GM12873 (cell line): ENCODE results near the gene SUN2.

ENCODE experiments used
- TF ChIP-seq, protein P1 (sequence below): IDR thresholded peaks from 2 replicates; pipeline ENCODE4 v1.5.1; 2012; ENCODE audit warnings: low read depth, mild to moderate bottlenecking, moderate library complexity, low read length, control low read depth; ENCODE audit not compliant: insufficient read depth; ENCODE audit errors: missing control alignments

The SUN2 gene

DNA sequence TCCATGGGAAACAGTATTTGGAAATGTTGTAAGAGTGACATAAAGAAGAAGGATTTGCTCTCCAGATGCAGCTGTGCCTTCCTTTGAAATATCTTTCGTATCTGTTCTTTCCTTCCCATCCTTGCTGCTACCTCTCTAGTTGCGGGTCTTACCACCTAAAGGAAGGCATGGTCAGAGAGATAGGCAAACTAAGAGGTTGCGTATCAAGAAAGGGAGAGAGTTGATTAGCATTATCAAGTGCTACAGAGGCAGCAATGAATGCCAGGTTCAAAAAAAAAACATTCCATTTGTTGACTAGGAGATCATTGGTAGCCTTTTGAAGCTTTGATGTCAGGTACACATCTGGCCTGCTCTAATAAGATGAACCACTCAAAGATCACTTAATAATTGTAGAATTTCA is 45.4 kb downstream of the SUN2 start:
- TF ChIP-seq, protein P1, sequence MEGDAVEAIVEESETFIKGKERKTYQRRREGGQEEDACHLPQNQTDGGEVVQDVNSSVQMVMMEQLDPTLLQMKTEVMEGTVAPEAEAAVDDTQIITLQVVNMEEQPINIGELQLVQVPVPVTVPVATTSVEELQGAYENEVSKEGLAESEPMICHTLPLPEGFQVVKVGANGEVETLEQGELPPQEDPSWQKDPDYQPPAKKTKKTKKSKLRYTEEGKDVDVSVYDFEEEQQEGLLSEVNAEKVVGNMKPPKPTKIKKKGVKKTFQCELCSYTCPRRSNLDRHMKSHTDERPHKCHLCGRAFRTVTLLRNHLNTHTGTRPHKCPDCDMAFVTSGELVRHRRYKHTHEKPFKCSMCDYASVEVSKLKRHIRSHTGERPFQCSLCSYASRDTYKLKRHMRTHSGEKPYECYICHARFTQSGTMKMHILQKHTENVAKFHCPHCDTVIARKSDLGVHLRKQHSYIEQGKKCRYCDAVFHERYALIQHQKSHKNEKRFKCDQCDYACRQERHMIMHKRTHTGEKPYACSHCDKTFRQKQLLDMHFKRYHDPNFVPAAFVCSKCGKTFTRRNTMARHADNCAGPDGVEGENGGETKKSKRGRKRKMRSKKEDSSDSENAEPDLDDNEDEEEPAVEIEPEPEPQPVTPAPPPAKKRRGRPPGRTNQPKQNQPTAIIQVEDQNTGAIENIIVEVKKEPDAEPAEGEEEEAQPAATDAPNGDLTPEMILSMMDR = no peak

DNA sequence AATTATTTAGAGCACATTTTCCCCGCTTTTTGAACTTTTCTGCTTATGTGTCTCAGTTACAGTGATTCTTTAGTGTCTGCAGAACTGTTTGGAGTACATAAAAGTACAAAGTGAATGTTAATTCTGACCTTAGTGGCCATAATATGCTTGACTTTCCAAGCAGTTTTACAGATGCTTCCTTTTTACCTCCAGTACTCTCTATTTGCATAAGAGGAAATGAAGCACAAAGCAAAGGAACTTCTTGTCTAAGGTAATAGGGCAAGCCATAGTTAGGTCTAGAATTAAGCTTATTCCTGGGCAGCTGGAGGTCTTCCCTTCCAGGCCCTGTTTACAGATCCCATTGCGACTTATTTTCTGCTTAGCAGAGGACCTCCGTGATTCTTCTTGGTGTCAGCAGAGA is 46.5 kb downstream of the SUN2 start:
- TF ChIP-seq, protein P1 = no peak

DNA sequence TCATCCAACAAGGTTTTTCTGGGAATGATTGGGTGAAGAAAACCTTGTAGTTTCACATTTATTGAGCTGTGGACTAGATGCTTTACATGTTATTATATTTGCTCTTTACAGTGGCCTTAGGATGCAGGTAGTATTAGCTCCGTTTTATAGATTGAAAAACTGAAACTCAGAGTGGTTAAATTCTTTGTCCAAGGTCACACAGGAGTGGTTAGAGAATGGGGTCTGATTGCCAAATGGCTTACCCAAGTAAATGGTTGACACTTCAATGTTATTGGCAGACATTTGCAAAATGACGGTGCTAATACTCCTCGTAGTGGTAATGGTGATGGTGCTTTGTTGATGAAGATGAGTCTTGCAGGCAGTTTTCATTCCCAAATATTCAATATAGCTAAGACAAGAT is 47.8 kb downstream of the SUN2 start:
- TF ChIP-seq, protein P1 = no peak

DNA sequence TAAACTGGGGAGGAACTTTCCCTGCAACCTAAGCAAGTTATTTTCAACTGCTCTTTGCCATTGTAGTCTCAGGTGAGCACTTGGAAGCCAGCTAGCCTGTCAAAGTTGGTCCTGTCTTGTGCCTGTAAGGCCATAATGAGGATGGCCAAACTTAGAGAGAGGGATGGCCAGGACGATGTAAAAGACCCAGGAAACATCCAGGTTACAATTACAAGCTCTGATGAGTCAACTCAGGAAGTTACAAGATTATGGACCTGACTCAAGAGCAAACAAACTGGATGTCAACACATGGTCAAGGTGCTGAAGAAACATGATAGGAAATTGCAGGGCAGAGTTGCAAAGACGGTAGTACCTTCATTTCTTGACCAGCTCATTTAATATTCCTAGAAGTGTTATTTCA is 48.5 kb downstream of the SUN2 start:
- TF ChIP-seq, protein P1 = no peak

DNA sequence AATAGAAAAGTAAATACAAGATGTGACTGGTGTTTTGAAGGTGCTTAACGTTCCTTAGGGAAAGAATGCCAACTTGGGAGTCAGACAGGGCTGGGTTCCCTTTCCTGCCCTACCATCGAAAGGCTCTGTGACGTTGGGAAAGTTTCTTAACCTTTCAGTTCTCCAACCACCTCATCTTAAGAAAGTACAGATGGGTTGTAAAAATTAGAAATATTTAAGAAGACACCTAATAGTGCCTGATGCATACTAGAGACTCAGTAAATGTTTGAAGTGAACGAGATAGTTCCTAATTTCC is 49.0 kb downstream of the SUN2 start:
- TF ChIP-seq, protein P1 = no peak

DNA sequence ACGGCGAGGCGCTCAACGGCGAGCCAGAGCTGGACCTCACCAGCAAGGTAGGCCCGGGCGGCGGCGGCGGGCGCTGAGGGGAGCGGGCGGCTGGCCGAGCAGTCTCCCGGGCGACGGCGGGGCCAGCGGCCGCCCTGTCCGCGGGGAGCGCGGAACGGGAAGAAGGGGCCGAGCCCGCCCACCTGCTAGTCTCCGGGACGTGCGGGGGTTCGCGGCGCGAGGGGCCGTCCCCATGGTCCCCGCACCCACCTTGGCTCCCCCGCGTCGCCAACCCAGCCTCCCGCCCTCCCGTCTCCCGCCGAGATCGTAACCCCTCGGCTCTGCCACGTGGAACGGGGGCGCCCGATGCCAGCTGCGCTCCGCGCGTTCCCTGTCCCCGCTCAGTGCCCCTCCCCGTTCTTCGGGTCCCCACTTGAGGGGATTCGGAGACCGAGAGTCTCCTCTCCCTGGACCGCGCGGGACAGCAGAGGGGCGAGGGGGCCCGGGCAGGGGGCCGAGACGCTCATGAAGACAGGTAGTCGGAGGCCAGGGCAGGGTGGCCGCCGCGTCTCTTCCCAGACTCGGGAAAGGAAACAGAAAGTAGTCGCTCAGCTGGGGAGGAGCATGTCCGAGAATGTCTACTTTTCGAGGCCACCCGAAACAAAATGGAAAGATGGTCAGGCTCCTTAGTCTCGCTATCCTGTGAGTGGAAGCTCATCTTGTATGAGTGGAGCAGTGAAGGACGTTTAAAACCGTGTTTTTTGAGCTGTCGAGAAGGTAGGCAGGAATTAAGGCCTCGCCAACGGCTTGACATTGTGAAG is 49.5 kb downstream of the SUN2 start:
- TF ChIP-seq, protein P1 = no peak

DNA sequence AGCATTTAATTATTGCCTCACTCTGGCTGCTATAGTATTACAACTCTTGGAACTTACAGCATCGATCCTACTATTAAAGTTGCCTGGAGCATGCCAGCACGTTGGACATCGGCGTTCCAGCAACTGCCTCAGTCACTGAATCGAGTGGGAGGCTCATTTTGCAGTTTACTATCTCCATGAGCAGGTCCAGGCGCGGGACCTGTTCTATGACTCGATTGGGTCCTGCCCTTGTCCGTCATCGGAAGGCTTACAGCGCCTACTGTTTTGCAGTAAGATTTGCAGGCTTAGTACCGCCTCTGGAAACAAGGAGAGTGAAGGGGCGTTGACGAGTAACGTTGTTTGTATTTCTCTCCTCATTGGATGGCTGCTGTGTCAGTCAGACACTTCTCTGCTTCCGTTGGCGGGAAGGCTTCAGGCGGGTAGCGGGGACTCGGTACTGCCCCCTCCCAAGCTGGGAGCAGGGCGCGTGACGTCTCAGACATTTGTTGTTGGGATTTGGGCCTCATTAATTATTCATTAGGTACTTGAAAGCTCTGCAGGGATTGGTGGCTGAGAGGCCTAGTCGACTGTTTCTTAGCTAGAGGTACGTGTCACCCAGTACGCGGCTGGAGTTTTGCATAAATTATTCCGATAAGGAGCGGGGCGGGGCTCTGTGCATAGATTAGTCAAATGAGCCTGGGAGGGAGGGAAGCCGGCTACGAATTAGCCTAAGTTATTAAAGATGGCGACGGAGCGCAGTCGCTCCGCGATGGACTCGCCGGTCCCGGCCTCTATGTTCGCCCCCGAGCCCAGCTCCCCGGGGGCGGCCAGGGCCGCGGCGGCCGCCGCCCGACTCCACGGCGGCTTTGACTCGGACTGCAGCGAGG is 50.3 kb downstream of the SUN2 start, which contains the start of gene GTPBP1:
Gene GTPBP1 (plus strand): TSS at position 710 of the 866 bp plus-strand sequence. CDS start 12 bp downstream, at position 722.
- TF ChIP-seq, protein P1 = no peak
